ENCODE results near the gene GNAQ.

Gene GNAQ

GRCh38 chr9:77901771-77902170 is 129.8 kb downstream of the GNAQ start:
- TF ChIP-seq CTCF (IDR thresholded peaks at IDR 0.05; ENCODE audit: low read depth, low read length, poor library complexity, severe bottlenecking) (no peak), EZH2phosphoT487 (IDR thresholded peaks at IDR 0.05; ENCODE audit: borderline replicate concordance, low read length) (no peak)
- H3K4me3 ChIP-seq (ENCODE audit: low read length), result no peak overlapping the region
- no peaks in the 10 kb centered on the region for H3K79me2 ChIP-seq (ENCODE audit: control insufficient read depth, low read length)
- no peaks in the 10 kb centered on the region for H4K20me1 ChIP-seq (ENCODE audit: control insufficient read depth, insufficient read depth, low read depth, low read length)
- H3K9me3 ChIP-seq (ENCODE audit: control insufficient read depth, insufficient read depth, low read length), result no peaks in the 10 kb centered on the region
- no peaks in the 10 kb centered on the region for H3K9me2 ChIP-seq (replicated peaks; ENCODE audit: control insufficient read depth, low read length)
- H3K4me1 ChIP-seq (ENCODE audit: control insufficient read depth, low read length), result no peaks in the 10 kb centered on the region
- H3K27ac ChIP-seq (ENCODE audit: low read depth, low read length), result no peak overlapping the region
- H3K27me3 ChIP-seq (ENCODE audit: control insufficient read depth, low read length), result no peaks in the 10 kb centered on the region
- H3K4me2 ChIP-seq (ENCODE audit: low read length), result no peak overlapping the region
- H3F3A ChIP-seq (ENCODE audit: control insufficient read depth, insufficient read depth), result no peaks in the 10 kb centered on the region
- H3K36me3 ChIP-seq (ENCODE audit: control insufficient read depth, low read length), result no peaks in the 10 kb centered on the region

- TF ChIP-seq CTCF (IDR thresholded peaks at IDR 0.05; ENCODE audit: low read depth, low read length, poor library complexity, severe bottlenecking), result no peak
- TF ChIP-seq EZH2phosphoT487 (IDR thresholded peaks at IDR 0.05; ENCODE audit: borderline replicate concordance, low read length), result no peak
- Histone ChIP-seq H3F3A (ENCODE audit: control insufficient read depth, insufficient read depth) (no peaks in the 10 kb centered on the region), H3K4me3 (ENCODE audit: low read length) (no peak overlapping the region), H4K20me1 (ENCODE audit: control insufficient read depth, insufficient read depth, low read depth, low read length) (no peaks in the 10 kb centered on the region), H3K9me3 (ENCODE audit: control insufficient read depth, insufficient read depth, low read length) (no peaks in the 10 kb centered on the region), H3K79me2 (ENCODE audit: control insufficient read depth, low read length) (no peaks in the 10 kb centered on the region), H3K4me1 (ENCODE audit: control insufficient read depth, low read length) (no peaks in the 10 kb centered on the region), H3K27ac (ENCODE audit: low read depth, low read length) (no peak overlapping the region), H3K4me2 (ENCODE audit: low read length) (no peak overlapping the region), H3K27me3 (ENCODE audit: control insufficient read depth, low read length) (no peaks in the 10 kb centered on the region), H3K36me3 (ENCODE audit: control insufficient read depth, low read length) (no peaks in the 10 kb centered on the region), H3K9me2 (replicated peaks; ENCODE audit: control insufficient read depth, low read length) (no peaks in the 10 kb centered on the region)
These were observed 130.6 kb downstream of the GNAQ start for GRCh38 chr9:77901018-77901417.

GRCh38 chr9:77899679-77900354 is 131.8 kb downstream of the GNAQ start:
- no peaks in the 10 kb centered on the region for H3F3A ChIP-seq (ENCODE audit: control insufficient read depth, insufficient read depth)

More at GRCh38 chr9:77899679-77900354, 131.8 kb downstream of the GNAQ start:
- H3K36me3 ChIP-seq (ENCODE audit: control insufficient read depth, low read length), result no peaks in the 10 kb centered on the region
- TF ChIP-seq CTCF (IDR thresholded peaks at IDR 0.05; ENCODE audit: low read depth, low read length, poor library complexity, severe bottlenecking), result no peak
- TF ChIP-seq EZH2phosphoT487 (IDR thresholded peaks at IDR 0.05; ENCODE audit: borderline replicate concordance, low read length), result no peak
- H3K79me2 ChIP-seq (ENCODE audit: control insufficient read depth, low read length), result no peaks in the 10 kb centered on the region
- H3K27me3 ChIP-seq (ENCODE audit: control insufficient read depth, low read length), result no peaks in the 10 kb centered on the region
- no peak overlapping the region for H3K4me2 ChIP-seq (ENCODE audit: low read length)
- no peaks in the 10 kb centered on the region for H3K4me1 ChIP-seq (ENCODE audit: control insufficient read depth, low read length)
- H3K9me2 ChIP-seq (replicated peaks; ENCODE audit: control insufficient read depth, low read length), result no peaks in the 10 kb centered on the region
- H3K27ac ChIP-seq (ENCODE audit: low read depth, low read length), result no peak overlapping the region
- H3K4me3 ChIP-seq (ENCODE audit: low read length), result no peak overlapping the region
- no peaks in the 10 kb centered on the region for H4K20me1 ChIP-seq (ENCODE audit: control insufficient read depth, insufficient read depth, low read depth, low read length)
- H3K9me3 ChIP-seq (ENCODE audit: control insufficient read depth, insufficient read depth, low read length), result no peaks in the 10 kb centered on the region

Data from DOHH2 (cell line).